Vagina (tissue), 2 donors: Measurements from ENCODE around the gene SUGP2.

Experiments used
- POLR2A ChIP-seq, 2 donors: fragments of 450-650 bp; IDR thresholded peaks; one replicate each; pipeline ENCODE4 v1.6.1; 2017; ENCODE audit warnings: antibody characterized with exemption in 2 of 2, mild to moderate bottlenecking in 2 of 2, moderate library complexity in 2 of 2
- POLR2AphosphoS5 ChIP-seq, 2 donors: sonication (generic); formaldehyde crosslinking; IDR thresholded peaks; one replicate each; pipeline ENCODE4 v1.9.0; 2017; ENCODE audit warnings: antibody characterized with exemption in 2 of 2, mild to moderate bottlenecking in 2 of 2, low read depth in 1 of 2; ENCODE audit not compliant: insufficient read depth in 1 of 2
- TF ChIP-seq, protein P1 (sequence below), 3 experiments: fragments of 450-650 bp in 2 of 3; fragments of 200-600 bp in 1 of 3; sonication (generic) in 1 of 3; IDR thresholded peaks; one replicate each; pipeline ENCODE4 v1.5.1; 2017 to 2019; ENCODE audit warnings: antibody characterized with exemption in 3 of 3, mild to moderate bottlenecking in 2 of 3, moderate library complexity in 2 of 3

DNA sequence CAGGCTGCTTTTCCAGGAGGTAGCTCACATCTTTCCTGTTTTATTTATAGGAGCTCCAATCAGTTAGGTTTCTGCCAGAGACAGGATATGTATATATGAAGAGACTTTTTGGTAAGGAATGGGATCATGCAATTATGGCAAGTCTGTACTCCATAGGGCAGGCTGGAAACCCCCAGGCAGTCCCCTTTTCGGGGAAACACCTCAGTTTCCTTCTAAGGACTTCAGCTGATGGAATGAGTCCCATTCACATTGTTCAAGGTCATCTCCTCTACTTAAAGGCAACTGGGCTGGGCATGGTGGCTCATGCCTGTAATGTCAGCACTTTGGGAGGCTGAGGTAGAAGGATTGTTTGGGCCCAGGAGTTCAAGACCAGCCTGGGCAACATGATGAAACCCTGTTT is 19.6 kb upstream of the SUGP2 start:
- TF ChIP-seq, protein P1, sequence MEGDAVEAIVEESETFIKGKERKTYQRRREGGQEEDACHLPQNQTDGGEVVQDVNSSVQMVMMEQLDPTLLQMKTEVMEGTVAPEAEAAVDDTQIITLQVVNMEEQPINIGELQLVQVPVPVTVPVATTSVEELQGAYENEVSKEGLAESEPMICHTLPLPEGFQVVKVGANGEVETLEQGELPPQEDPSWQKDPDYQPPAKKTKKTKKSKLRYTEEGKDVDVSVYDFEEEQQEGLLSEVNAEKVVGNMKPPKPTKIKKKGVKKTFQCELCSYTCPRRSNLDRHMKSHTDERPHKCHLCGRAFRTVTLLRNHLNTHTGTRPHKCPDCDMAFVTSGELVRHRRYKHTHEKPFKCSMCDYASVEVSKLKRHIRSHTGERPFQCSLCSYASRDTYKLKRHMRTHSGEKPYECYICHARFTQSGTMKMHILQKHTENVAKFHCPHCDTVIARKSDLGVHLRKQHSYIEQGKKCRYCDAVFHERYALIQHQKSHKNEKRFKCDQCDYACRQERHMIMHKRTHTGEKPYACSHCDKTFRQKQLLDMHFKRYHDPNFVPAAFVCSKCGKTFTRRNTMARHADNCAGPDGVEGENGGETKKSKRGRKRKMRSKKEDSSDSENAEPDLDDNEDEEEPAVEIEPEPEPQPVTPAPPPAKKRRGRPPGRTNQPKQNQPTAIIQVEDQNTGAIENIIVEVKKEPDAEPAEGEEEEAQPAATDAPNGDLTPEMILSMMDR (IDR thresholded peaks at IDR 0.05): no peak
- TF ChIP-seq POLR2AphosphoS5 (IDR thresholded peaks at IDR 0.05; ENCODE audit: insufficient read depth in 1 of 2, low read depth in 1 of 2): no peak
- no peak for TF ChIP-seq POLR2A (IDR thresholded peaks at IDR 0.05)
